Cardiac septum (tissue), 1 donor: ENCODE measurements around the gene SEC24C. TPM values are rescaled to one million over a fixed set of nuclear protein-coding genes. Genes with fewer than 3 reads are reported as not detected.
"Not testable (repeated sequence)": the region's sequence is repeated elsewhere in the genome, so short reads cannot be mapped to it uniquely, and the experiment has no call there.

Experiments
- DNase-seq: peaks from one replicate; pipeline ENCODE4 v3.0.0-alpha.2; 2020; ENCODE audit warnings: low spot score
- intact Hi-C: fragments of 100-400 bp; cut with DNase I; formaldehyde crosslinking; loops from one replicate; pipeline ENCODE4 v1.14.0; 2022
- long read RNA-seq: library from polyadenylated mRNA; unstranded; transcript quantifications from one replicate; pipeline ENCODE4 v2.0.0, GENCODE V29; 2021
- total RNA-seq: library from RNA; stranded (reverse); fragmentation: NEBNext Ultra II Directional; extraction: Animal tissue kit (Norgen Biotek cat#: 25700); gene quantifications from one replicate; pipeline ENCODE4 v1.2.1, GENCODE V29; 2021
- donor health status: DM: no; HTN: no; CAD: no.

SEC24C gene
- 55.1 TPM for total RNA-seq
- long read RNA-seq, full-length matches to known transcripts = 10 of 135 reads
- long read RNA-seq, partial matches to known transcripts = 104 of 135 reads
- long read RNA-seq, other reads (novel, unspliced or antisense) = 21 of 135 reads

DNA sequence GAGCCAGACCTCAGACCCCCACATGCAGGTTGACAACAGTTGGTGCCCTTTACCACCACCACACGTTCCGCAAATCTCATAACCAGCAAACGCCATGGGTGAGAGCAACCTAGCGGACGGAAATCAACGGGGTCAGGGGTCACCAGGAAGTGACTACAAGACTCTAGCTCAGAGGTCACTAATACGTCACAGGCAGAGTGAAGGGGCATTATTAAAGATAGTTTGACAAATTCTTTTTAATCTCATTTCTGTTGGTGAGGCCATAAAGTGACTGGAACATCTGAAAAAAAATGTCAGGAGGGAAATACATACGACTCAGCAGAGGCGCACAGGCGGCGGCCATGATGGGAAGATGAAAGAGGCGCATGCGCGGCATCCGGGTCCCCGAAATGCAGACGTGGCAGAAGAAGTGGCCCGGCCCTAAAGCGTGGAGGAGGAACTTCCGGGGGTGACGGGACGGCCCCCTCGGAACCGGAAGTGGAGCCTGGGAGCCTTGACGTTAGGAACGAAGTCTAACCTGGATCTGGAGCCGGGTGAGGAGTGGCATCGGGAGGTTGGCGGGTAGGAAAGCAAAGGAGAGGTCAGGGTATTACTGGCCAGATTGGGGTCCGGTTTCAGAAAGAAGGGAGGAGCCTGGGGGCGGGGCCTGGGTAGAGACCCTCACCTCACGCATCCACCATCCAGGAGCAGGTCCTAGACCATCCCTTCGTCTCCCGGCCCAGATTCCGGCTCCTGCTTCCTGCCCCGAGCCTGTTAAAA is at the start of gene SEC24C:
Gene SEC24C, plus strand, starts transcription at position 468 of the 759 bp plus-strand sequence. CDS start 2,461 bp downstream, outside the sequence.
- peak; percentile 98 for DNase-seq
- intact Hi-C loops = no loop called here

DNA sequence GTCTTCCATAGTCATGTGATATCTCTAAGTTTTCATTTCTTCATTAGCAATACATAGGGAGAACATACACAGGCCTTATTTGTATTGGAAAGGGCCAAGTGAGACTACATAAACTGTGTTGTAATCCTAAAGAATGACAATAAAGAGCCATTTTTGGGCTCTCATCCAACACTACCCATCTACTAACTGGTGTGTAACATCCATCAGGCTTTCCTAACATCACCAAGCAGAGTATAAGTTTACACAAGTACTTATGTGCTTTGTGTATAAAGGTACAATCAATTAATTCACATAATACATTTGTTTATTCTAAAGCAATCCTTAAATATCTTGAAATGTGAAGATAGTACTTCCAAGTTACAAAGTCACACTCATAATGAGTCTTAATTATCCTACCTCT is 48.9 kb upstream of the SEC24C start:
- intact Hi-C loops, DNase-seq: not testable (repeated sequence)

DNA sequence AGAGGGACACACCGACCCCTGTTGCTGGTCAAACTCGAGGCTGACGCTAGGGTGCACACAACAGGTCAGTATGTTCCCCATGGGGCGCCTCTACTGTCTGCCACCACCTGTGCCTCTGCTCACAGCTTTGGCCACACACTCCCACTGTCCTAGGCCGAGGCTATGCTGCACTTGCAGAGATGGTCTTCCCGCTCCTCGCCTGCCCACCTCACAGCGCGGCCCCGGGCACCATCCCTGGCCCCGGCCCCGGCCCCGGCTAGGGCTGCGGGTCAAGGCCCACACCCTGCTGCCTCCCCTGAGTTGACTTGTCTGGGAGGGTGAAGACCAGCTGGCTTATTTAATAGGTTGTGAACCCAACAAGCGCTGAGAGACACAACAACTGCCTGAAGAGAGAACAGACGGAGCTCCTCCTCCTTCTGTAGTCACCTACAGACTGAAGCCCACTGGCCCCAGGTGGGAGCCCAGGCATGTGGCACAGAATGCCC is 46.5 kb upstream of the SEC24C start, which contains the start of gene AGAP5:
Gene AGAP5, minus strand, starts transcription at position 435 of the 485 bp plus-strand sequence. Its CDS starts 354 bp downstream, at position 81.
- DNase-seq, intact Hi-C loops: not testable (repeated sequence)

DNA sequence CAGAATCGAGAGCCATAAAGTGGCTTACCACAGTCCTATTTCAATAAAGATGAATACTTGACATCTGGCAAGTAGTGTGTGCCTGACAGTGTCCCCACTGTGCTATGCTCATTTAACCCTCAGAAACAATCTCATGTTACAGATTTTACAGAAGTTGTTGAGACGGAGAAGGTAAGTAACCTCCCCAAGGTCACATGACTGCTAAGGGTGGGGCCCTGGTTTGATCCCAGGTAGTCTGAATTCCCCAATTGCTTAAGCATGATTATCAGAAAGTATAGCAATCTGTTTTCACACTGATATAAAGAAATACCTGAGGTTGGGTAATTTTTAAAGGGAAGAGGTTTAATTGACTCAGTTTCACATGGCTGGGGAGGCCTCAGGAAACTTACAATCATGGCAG is 45.4 kb upstream of the SEC24C start:
- DNase-seq, intact Hi-C loops: not testable (repeated sequence)

- DNase-seq, intact Hi-C loops: not testable (repeated sequence)
Measured at GRCh38 chr10:73703924-73704323, 40.2 kb upstream of the SEC24C start.

GRCh38 chr10:73705506-73706072 is 38.6 kb upstream of the SEC24C start:
- intact Hi-C loops, DNase-seq: not testable (repeated sequence)

DNA sequence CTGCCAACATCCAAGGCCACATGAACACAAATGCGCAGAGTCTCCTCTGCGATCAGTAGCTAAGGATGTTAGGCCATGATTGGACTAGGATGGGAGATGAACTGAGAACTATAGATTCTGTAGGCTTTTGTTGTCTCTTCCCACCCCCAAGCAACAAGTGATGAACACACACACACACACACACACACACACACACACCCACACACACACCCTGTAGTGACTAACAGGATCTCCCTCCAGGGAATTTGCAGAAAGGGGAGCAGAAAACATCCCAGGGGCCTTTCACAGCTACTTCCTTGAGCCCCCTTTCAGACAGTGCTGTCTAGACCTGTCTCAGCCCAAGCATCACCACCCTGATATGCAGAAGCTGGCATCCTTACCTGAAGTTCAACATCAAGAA is 37.7 kb upstream of the SEC24C start:
- not testable (repeated sequence) for DNase-seq

DNA sequence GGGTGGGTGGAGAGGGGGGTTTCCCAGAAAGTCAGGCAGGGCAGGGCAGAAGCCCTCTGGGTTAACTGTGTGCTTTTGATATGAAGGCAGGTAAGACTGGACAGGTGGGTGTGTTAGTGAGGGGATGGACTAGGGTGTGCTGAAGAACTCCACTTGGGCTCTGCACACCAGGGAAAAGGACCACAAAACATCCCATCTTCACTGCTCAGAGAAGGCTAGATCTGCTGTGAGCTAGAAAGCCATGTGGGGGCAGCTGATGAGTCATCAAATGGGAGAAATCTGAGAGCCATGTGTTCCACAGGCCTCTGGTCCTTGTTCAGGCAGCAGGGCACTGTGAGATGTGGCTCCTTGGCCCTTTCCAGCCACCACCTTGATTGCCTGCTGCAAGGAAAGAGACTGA is 36.5 kb upstream of the SEC24C start:
- DNase-seq = not testable (repeated sequence)

More for the DNA sequence above, 37.7 kb upstream of the SEC24C start:
- intact Hi-C loops = not testable (repeated sequence)

DNA sequence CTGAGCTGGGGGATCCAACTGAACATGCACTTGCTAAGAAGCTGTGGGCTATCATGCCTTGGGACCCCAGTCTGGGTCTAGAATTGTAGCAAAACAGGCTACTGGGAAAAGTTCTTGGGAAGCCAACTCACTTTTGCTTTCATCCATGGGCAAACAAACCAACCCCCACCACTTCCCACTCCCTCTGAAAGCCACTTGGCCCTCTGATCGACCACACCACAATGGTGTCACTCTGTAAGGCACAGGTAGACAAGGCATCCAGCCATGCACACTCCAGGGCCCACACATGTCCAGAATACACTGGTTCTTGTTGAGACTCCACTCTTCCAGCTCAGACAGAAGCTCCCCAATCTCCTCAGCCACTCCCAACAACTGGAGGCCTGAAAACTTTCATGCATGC is 36.0 kb upstream of the SEC24C start:
- DNase-seq, intact Hi-C loops: not testable (repeated sequence)

More for the DNA sequence above, 36.5 kb upstream of the SEC24C start:
- intact Hi-C loops = not testable (repeated sequence)

DNA sequence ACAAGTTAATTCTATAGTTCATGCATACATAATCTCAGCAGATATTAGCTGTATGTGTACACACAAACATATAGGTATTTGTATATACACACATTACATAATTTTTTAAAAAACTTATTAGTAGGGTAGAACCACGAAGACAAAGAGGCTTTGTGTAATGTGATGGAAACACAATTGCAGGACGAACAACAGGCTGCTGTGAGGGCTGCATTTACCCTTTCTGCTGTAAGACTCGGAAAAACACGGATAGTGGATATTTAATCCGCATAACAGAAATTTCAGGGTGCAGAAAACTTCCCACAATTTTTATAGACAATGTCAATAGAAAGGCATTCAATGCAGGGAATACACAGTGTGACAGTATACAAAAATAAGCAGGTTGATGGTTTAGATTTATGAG is 32.5 kb upstream of the SEC24C start:
- intact Hi-C loops, DNase-seq: not testable (repeated sequence)

GRCh38 chr10:73713912-73714311 is 30.3 kb upstream of the SEC24C start:
- intact Hi-C loops, DNase-seq: not testable (repeated sequence)

DNA sequence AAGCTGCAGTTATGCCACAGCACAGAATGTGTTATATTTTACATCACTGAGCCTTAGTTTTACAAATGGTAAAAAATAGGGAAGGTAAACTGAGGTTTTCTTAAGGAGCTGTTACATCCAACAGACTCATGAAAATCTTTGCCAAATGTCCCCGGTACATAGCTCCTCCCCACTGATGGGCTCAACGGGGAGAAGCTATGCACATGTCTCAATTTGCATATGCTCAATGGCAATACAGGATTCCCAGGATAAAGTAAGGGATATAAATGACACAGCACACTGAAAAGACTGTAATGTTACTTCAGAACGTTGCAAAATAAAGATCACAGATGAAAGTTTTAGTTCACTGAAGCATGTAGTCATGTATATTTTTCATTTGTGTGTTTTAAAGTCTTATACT is 29.7 kb upstream of the SEC24C start:
- DNase-seq, intact Hi-C loops: not testable (repeated sequence)

DNA sequence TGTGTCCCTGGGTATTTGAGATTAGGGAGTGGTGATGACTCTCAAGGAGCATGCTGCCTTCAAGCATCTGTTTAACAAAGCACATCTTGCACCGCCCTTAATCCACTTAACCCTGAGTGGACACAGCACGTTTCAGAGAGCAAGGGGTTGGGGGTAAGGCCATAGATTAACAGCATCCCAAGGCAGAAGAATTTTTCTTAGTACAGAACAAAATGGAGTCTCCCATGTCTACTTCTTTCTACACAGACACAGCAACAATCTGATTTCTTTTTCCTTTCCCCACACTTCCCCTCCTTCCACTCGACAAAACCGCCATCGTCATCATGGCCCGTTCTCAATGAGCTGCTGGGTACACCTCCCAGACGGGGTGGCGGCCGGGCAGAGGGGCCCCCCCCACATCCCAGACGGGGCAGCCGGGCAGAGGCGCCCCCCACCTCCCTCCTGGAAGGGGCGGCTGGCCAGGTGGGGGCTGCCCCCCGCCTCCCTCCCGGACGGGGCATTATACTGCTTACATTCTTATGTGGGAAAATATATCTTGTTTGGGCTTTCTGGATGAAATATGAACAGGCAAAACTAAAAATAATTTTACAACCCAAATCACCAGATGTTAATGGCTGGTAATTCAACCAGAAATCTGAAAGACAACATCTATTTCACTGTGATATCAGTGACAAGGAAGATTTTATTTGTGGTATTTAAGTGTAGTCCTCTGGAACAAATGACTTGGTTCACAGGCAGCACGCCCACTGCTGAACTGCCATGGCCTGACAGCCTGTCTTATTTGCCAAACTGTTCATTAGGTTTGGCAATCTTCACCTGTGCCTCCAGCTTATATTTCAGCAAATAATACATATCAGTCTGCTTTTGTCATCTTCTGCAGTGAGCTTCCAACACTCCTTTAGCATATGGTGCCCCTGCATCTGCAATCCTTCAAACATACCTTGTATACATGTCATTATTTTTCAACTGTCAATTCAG is 28.7 kb upstream of the SEC24C start:
- intact Hi-C loops = not testable (repeated sequence)

GRCh38 chr10:73716251-73716650 is 27.9 kb upstream of the SEC24C start:
- intact Hi-C loops = no loop called here

More for the DNA sequence above, 28.7 kb upstream of the SEC24C start:
- not testable (repeated sequence) for DNase-seq

DNA sequence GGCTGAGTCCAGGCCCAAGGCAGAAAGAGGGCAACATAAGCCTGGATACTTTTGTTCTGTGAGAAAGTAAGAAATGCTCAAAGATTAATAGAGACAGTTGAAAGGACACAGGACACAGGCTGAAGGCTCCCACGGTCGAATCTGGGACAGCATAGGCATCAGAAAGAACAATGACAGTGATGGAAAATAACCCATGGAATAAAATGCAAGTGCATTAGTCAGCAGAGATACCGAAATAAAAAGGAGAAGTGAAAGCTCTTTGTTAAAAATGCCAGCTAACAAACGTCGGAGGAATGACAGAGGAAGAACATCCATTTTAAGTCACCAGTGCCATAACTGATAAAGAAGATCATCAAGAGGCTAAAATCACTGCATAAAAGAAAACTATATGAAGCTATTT is 26.6 kb upstream of the SEC24C start:
- no peak for DNase-seq
- intact Hi-C loops = no loop called here

More at GRCh38 chr10:73716251-73716650, 27.9 kb upstream of the SEC24C start:
- no peak for DNase-seq

- DNase-seq, intact Hi-C loops: not testable (repeated sequence)
Measured at GRCh38 chr10:73720561-73720960, 23.6 kb upstream of the SEC24C start.

DNA sequence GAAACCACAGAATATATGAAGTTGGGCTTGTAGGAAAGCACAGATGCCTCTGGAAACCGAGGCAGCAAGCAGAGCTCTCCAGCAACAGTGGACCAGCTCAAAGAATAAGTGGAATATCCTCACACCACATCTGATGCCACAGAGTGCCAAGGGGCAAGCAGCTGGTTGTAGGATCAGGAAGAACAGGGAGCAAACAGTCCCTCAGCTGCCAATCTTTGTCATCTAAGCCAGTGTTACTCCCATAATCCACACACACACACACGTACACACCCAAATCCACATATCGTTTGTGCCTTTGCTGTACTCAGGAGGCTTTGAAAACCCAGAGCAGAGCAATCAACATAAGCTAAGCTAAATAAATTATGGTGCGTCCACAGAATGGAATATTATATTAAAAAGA is 20.7 kb upstream of the SEC24C start:
- intact Hi-C loops = no loop called here
- DNase-seq = no peak

DNA sequence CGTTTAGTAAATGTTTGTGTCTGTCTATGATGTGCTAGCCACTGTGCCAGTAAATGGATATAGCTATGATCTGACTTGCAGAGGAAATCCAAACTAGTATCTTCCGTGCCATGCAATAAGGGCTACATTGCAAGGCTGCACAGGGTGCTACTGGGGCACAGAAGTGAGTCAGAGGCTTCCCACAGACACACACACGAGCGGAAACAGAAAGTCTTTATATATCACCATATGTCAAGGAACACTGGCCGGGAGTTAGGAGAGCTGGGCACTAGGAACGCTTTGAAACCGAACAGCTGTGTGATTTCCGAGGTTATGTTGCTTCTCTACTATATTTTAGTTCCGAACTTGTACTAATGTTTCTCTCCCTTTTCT is 14.4 kb upstream of the SEC24C start:
- intact Hi-C loops = loop anchor here (5.0 kb wide), 1 partner anchor 82 kb away; no protein-coding TSS in a partner anchor
- DNase-seq = not testable (repeated sequence)
